Ramos (cell line): ENCODE data around the gene OSBP2.

Experiments
- in situ Hi-C: fragments of 300-500 bp; cut with MboI; formaldehyde crosslinking; loops from one replicate; pipeline ENCODE4 v1.14.3; 2022; ENCODE audit warnings: low sequenced_read_pairs; ENCODE audit not compliant: unreplicated experiment

Gene OSBP2

GRCh38 chr22:30923168-30923900 is 228.7 kb downstream of the OSBP2 start:
- in situ Hi-C loops: no loop called here

- in situ Hi-C loops: no loop called here
Observed at GRCh38 chr22:30925667-30926066, 231.0 kb downstream of the OSBP2 start.

DNA sequence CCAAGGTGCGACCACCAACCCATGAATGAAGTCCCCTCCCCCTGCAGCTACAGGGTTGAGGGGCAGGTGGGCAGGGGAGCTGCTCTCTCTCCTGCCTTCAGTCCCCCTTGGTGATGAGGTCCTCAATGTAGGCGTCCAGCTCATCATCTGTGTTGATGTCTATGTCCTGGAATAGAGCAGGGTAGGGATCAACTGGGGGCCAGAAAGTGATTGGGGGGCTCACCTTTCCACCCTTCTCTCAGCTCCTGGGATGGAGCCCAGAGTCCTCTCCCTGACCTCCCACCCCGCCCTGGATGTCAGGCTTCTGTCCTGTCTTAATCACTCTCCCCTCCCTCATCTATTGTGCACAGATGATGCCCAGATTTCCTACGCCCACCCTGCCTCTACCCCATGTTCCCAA is 232.0 kb downstream of the OSBP2 start:
- in situ Hi-C loops: no loop called here

DNA sequence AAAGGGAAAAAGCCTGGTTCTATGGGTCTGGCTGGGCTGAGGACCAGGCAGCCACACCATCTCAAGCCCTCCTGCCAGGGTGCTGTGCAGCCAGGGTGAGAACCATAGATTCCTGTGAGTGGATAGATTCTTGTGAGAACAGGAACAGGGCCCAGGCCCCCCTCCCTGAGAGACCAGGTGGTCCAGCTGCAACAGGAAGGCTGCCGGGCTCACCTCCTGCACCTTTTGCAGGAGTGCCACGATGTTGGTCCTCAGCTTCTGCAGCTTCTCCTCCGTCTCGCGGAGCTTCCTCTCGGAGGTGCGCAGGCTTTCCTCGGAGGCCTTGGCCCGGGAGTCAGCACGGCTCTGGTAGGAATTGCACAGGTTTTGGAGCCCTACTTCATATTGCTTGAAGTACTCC is 233.1 kb downstream of the OSBP2 start:
- in situ Hi-C loops: no loop called here

DNA sequence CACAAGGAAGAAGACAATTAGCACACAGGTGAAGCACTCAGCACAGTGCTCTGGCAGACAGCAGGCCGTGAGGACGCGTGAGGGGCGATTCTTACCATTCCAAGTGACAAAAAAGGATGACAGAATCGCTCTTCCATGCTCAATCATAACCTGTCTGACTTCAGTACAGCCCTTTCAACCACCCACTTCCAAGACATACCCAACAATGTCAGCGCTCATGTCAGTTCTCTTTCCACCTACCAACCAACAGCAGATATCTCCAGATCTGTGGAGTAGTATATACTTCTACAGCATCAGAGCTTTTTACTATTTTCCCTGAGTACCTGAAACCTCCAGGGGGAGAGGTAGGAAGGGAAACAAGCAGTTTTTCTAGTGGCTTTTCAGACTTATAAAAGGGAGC is 233.7 kb downstream of the OSBP2 start:
- in situ Hi-C loops: no loop called here

DNA sequence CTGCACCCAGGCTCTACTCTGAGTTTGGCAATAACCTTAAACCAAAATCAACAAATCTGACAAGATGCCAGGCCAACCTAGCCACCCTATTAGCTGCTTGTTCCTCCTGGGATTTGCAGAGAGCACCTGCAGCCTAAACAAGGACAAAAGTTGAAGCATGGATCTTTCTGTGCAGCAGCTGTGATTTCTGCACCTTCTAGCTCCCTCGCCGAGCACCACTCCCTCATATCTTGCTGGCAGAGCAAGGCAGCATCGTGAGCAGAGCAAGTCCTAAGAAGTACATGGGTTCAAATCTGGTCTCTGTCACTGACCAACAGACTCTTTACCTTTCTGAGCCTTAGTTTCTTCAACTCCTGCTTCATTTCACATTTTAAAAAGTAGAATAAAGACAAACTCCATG is 235.6 kb downstream of the OSBP2 start:
- in situ Hi-C loops: no loop called here

DNA sequence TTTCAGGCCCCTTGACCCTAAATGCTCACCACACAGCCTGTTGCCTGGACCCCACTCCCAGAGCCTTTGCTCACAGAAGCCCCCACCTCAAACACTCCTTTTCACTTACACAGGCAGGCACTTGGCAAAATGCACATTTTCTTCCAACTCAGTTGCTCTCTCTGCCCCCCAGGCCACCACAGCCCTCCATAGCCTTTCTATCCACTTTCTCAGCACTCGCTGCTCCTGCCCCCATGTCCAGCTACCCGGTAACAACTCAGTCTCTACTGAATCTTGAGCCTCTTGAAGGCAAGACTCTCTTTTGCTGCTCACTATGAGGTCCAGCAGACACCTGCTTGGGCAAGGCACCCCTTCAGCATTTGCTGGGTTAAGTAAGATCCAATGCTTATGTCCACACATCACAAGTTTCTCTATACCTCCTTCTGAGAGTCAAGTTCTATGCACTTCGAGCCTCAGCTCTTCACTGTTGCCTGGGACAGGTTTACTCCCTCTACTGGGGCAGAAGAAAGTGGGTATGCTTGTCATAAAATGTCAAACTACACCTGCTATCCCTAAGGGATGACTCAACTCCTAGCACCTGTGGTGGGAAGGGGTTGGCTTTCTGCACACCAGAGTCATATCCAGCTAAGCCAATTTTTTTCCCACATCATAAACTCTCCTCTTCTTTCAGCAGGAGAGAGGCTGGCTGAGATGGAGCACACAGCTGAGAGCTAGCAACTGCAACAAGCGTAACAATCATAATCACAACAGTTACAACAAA is 237.0 kb downstream of the OSBP2 start:
- in situ Hi-C loops: no loop called here

DNA sequence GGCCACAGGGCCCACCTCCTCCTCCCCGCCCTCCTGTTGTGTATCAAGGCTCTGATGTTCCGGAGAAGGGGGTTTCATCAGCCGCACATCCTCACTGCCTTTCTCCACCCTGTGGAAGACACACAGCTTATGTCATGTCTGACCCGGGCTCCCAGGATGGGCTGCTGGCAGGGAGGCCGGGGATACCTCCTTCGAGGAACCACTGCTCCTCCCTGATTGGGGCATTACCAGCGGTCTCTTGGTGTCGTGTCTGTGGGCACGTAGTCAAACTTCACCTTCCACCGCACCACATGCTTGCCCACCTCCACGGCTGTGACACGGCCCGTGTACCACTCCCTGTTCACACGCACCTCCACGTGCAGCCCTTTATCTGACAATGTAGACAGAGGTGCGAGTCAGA is 238.0 kb downstream of the OSBP2 start:
- in situ Hi-C loops: no loop called here

GRCh38 chr22:30933457-30933856 is 238.8 kb downstream of the OSBP2 start:
- in situ Hi-C loops: no loop called here

DNA sequence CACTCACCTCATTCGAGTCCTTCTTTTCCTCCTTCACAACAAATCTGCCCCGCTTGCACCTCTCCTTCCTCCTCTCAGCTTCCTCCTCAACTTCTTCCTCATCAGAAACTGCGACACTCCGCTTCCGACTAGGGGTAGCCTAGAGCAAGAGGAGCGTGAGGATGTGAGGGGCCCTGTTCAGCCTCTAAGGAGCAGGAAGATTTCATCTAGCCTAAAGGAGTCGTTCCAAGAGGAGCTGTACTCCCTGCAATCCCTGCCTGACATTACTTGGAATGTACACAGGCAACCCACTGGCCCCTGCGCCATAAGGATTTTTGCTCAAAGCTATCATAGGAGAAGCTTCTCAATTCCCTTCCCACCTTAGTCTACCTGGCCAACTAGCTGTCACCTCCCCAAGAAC is 239.4 kb downstream of the OSBP2 start:
- in situ Hi-C loops: no loop called here

DNA sequence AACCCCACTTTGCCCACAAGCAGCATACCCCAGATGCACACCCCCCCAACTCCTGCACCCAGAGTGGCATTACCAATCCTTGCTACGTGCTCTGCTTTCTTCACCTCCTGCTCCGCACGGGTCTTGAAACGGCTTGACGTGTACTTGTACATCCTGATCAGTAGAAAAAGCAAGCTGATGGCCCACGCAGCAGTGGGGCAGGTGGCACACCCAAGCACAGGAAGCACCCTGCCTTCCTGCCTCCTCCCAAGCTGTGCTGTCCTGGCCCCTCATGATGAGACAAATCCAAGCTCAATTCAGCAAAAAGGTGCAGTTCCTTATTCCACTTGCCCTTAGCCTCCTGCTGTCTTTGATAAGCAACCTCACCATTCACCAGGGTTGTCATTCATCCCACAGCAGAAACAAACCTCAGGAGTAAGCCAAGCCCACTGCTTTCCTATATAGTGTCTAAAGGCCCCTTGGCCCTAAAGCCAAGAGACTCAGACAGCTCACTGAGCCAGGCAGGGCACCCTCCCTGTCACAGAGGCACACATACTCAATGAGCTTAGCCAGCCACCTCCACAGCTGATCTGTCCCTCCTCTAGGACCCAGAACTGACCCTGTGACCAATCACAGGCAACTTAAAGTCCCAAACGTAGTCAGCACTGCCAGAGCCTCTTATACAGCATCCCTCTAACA is 246.2 kb downstream of the OSBP2 start:
- in situ Hi-C loops: no loop called here

GRCh38 chr22:30941363-30941740 is 246.7 kb downstream of the OSBP2 start:
- in situ Hi-C loops: no loop called here

- in situ Hi-C loops: no loop called here
Observed at GRCh38 chr22:30943368-30943767, 248.7 kb downstream of the OSBP2 start.

DNA sequence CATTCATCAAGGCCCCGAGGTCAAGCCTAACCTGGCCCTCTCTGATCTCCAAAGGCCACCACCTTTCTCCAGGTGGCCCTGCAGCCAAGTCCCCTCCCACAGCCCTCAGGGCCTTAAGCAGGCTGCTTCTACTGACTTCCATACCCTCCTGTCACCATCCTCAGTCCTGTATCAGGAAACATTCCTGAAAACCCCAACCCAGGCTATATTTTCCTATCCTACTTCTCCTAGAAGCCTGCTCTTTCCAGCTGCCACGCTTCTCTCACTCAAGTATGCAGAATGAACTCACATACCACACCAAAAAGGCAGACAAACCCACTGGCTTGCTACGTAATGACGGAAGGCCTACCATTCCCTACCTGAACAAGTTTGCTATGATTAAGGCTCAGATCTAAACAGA is 250.3 kb downstream of the OSBP2 start:
- in situ Hi-C loops: no loop called here

DNA sequence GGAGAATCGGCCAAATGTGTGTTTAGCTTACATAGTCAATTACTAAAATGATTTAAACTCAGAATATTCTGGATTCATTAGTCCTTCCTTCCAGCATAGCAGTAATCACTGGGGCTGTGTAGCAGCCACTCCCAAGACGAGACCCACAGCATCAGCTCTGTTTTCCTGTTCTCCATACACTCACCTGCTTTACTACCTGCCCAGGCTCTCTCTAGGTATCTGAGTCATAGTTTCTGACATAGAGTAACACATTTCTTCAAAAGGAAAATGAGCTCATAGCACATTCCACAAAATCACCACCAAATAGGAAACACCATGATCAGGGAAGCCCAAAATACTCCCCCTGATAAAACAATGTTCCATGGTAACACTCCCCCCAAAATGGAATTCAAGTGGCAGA is 251.0 kb downstream of the OSBP2 start:
- in situ Hi-C loops: no loop called here

DNA sequence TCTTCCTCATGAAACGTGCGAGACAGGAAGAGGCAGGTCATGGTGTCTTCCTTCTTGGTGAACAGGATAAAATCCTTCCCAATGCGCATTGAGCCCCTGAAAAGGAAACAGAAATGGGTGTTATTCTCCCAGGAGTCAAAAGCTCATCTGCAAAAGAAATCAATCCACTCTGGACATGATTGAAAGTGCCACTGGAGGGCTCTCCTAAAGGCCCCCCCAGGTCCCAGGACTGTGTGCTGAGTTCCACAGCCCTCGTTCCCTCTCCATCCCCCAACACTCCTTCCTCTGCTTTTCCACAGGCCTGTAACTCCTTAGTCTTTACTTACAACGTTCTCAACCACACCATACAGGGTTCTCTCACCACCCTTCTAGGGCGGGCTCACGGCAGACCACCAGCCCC is 251.7 kb downstream of the OSBP2 start:
- in situ Hi-C loops: no loop called here

GRCh38 chr22:30947173-30947815 is 252.6 kb downstream of the OSBP2 start:
- in situ Hi-C loops: no loop called here

DNA sequence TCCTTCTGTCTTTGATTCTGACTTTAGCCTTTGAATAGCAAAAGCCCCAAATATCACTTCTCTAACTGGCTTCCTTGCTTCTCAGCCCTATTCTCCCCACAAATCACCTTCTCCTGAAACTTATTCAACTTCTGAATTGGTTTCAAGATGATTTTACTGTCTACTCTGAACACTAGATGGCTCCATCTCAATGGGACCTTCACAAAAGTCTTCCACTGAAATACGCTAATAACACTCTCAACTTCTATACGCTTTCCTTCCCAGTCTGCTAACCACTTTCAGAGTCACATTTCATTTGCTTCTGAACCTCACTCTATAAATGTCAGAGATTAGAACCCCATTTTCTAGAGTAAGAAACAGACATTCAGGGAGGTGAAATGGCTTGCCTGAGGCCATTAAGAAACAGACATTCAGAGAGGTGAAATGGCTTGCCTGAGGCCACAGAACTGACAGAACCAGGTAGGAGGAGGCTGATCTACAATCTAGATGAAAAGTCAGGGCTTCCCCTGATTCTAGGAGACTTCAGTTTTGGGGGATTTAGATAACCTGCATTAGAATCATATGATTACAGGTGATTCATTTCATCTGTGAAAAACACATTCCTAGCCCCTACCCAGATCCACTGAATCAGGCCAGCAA is 253.3 kb downstream of the OSBP2 start:
- in situ Hi-C loops: no loop called here

- in situ Hi-C loops: no loop called here
Observed at GRCh38 chr22:30948930-30949342, 254.3 kb downstream of the OSBP2 start.

DNA sequence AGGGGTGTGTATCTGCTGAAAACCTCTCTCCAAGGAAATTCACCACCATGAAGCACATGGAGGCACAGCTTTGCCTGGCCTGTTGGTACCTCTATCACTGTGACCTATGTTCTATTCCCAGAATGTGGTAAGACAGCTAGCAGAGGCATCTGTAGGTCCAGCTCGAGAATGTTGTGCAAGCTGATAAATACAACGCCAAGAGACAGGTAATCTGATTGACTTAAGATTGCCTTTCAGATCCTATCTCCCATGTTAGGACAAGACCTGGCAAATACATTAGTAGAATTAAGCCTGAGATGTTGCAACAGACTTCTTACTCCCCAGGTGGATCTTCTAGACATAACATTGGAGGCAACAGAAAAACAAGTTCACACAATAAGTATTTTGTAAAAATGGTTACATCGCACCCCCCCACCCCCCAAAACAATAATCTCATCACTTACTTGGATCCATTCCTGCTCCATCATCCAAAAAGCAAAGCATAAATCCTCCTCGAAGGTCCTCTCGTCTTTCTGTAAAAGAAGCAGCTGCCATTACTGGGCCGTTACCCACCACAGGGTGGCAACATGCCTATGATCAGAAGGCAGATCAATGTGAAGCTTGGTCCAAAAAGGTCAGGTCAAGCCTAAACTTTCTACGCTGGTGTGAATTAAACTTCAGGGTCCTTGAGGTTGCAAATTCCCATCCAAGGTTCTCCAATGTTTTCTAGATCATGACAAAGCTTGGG is 255.4 kb downstream of the OSBP2 start:
- in situ Hi-C loops: no loop called here
